ENCODE measurements around the gene C9. TPM values are rescaled to one million over a fixed set of nuclear protein-coding genes. Genes with fewer than 3 reads are reported as not detected.

Gene C9
- total and polyA plus RNA-seq, 2 of the 4 experiments (the other 2 are of a cell fraction): not detected

DNA sequence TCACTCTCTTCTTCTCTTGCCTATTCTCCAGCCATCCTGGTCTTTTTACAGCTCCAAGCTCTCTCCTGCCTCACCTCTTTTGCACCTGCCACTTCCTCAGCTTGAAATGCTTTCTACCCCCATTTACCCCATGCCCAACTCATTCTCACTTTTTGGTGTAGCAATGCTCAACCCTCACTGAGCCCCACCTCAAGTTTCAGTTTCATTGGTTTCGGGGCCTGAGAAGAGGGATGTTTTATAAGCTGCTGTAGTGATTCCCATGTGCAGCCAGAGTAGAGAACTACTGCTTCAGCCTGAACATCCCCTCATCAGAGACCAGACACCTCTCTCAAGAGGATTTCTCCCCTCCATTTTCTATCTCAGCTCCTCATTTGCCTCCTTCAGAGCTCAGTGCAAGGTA, 99.8 kb downstream of the C9 start:
- H4K5ac ChIP-seq (ENCODE audit: low read depth, low read length): no peak overlapping the region
- H4K8ac ChIP-seq (ENCODE audit: low read depth in 2 of 2, low read length in 2 of 2): no peak overlapping the region
- H2BK15ac ChIP-seq (ENCODE audit: low read depth, low read length): no peak overlapping the region
- no peaks in the 10 kb centered on the region for H3K9me1 ChIP-seq (ENCODE audit: insufficient read depth, low read length)
- H3K4me1 ChIP-seq (ENCODE audit: control insufficient read depth, insufficient read depth, low read length): no peaks in the 10 kb centered on the region
- H2AK9ac ChIP-seq (replicated peaks; ENCODE audit: low read depth, low read length, poor library complexity): no peak overlapping the region
- H2BK120ac ChIP-seq (ENCODE audit: low read depth, low read length): no peak overlapping the region
- H3K36me3 ChIP-seq (ENCODE audit: control insufficient read depth, insufficient read depth, low read length): no peaks in the 10 kb centered on the region
- intact Hi-C loops (cut with micrococcal nuclease) (loop anchor here (5.0 kb wide), 1 partner anchor 48 kb away; no protein-coding TSS in a partner anchor), in situ Hi-C loops (cut with MboI; ENCODE audit: low sequenced_read_pairs) (no loop called here), dilution Hi-C loops (cut with HindIII; ENCODE audit: low sequenced_read_pairs, unreplicated experiment) (no loop called here)
- H3K56ac ChIP-seq (ENCODE audit: extremely low read depth, insufficient read depth, low read length): no peak overlapping the region
- DNase-seq (no peak), ATAC-seq (ENCODE audit: low read depth) (no peak)
- WGBS, 2 experiments (ENCODE audit: extremely low coverage in 2 of 2, insufficient read length in 1 of 2): no CpG with 5 or more reads among the region's 1 CpG
- no peak overlapping the region for H3K18ac ChIP-seq (ENCODE audit: low read depth, low read length)
- H2AFZ ChIP-seq (replicated peaks; ENCODE audit: low read length, poor library complexity): no peak overlapping the region
- no peak overlapping the region for H3K4me2 ChIP-seq (ENCODE audit: low read depth, low read length)
- H3K23ac ChIP-seq (ENCODE audit: low read depth, low read length): no peak overlapping the region
- H2BK5ac ChIP-seq (ENCODE audit: low read depth, low read length, poor library complexity, severe bottlenecking): no peak overlapping the region
- H3K27me3 ChIP-seq (ENCODE audit: control insufficient read depth, insufficient read depth, low read length): no peaks in the 10 kb centered on the region
- ChIA-PET CTCF (interaction anchor here (1.0 to 1.1 kb wide), 2 partner anchors 8 to 40 kb away, joined by 4 read pairs; no protein-coding TSS in a partner anchor), POLR2A (ENCODE audit: unreplicated experiment) (no interaction called here)
- BruUV-seq (replicated peaks): no TSS peak
- no peak overlapping the region for H3K9ac ChIP-seq (ENCODE audit: low read depth, low read length)
- H3K27ac ChIP-seq (ENCODE audit: insufficient read depth, low read length): no peak overlapping the region
- H4K20me1 ChIP-seq (ENCODE audit: insufficient read depth, low read length): no peaks in the 10 kb centered on the region
- TF ChIP-seq, protein P1, sequence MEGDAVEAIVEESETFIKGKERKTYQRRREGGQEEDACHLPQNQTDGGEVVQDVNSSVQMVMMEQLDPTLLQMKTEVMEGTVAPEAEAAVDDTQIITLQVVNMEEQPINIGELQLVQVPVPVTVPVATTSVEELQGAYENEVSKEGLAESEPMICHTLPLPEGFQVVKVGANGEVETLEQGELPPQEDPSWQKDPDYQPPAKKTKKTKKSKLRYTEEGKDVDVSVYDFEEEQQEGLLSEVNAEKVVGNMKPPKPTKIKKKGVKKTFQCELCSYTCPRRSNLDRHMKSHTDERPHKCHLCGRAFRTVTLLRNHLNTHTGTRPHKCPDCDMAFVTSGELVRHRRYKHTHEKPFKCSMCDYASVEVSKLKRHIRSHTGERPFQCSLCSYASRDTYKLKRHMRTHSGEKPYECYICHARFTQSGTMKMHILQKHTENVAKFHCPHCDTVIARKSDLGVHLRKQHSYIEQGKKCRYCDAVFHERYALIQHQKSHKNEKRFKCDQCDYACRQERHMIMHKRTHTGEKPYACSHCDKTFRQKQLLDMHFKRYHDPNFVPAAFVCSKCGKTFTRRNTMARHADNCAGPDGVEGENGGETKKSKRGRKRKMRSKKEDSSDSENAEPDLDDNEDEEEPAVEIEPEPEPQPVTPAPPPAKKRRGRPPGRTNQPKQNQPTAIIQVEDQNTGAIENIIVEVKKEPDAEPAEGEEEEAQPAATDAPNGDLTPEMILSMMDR (conservative IDR thresholded peaks at IDR 0.05; ENCODE audit: low read depth, low read length): no peak
- no peak for TF ChIP-seq CHD1 (IDR thresholded peaks at IDR 0.05; ENCODE audit: low read depth, low read length)
- no peak for TF ChIP-seq RAD21 (IDR thresholded peaks at IDR 0.05; ENCODE audit: low read length)
- TF ChIP-seq CEBPB (IDR thresholded peaks at IDR 0.05; ENCODE audit: low read depth, low read length): no peak
- no peak for TF ChIP-seq SMC3 (IDR thresholded peaks at IDR 0.05; ENCODE audit: low read depth, low read length)
- no peak for TF ChIP-seq POLR2A (IDR thresholded peaks at IDR 0.05; ENCODE audit: low read depth, low read length)
- TF ChIP-seq USF2 (IDR thresholded peaks at IDR 0.05; ENCODE audit: low read depth, low read length): no peak
- no peak for TF ChIP-seq MAFK (IDR thresholded peaks at IDR 0.05; ENCODE audit: low read depth, low read length)
- no peak for TF ChIP-seq NFE2L2 (IDR thresholded peaks at IDR 0.05; ENCODE audit: low read depth, low read length)
- TF ChIP-seq MXI1 (IDR thresholded peaks at IDR 0.05; ENCODE audit: borderline replicate concordance, low read depth, low read length): no peak
- TF ChIP-seq FOS (IDR thresholded peaks at IDR 0.05; ENCODE audit: low read depth, low read length): no peak
- TF ChIP-seq ELK1 (IDR thresholded peaks at IDR 0.05; ENCODE audit: borderline replicate concordance, low read depth, low read length): no peak
- no peak for TF ChIP-seq BHLHE40 (IDR thresholded peaks at IDR 0.05; ENCODE audit: low read depth, low read length)
- no peak for TF ChIP-seq RCOR1 (IDR thresholded peaks at IDR 0.05; ENCODE audit: insufficient replicate concordance, low read length)
- no peak for TF ChIP-seq RFX5 (IDR thresholded peaks at IDR 0.05; ENCODE audit: low read depth, low read length)
- no peak for TF ChIP-seq MAZ (IDR thresholded peaks at IDR 0.05; ENCODE audit: borderline replicate concordance, low read depth, low read length)
- H3K79me1 ChIP-seq (ENCODE audit: low read depth in 1 of 2, low read length in 2 of 2): no peaks in the 10 kb centered on the region
- H3K9me3 ChIP-seq (ENCODE audit: control insufficient read depth, insufficient read depth, low read length): no peaks in the 10 kb centered on the region
- H4K91ac ChIP-seq (ENCODE audit: insufficient read depth, low read depth, low read length): no peak overlapping the region
- no peak overlapping the region for H3K14ac ChIP-seq (replicated peaks; ENCODE audit: low read depth, low read length)
- no peak overlapping the region for H3K4ac ChIP-seq (ENCODE audit: low read depth, low read length)
- no peak overlapping the region for H2AK5ac ChIP-seq (ENCODE audit: low read depth, low read length)
- no peak overlapping the region for H3K4me3 ChIP-seq (ENCODE audit: insufficient read depth, low read depth, low read length)
- H2BK20ac ChIP-seq (ENCODE audit: low read depth, low read length): no peak overlapping the region
